ENCODE results near the gene SPINK8. TPM values are rescaled to one million over a fixed set of nuclear protein-coding genes. Genes with fewer than 3 reads are reported as not detected.

Gene SPINK8
- total RNA-seq, 1 experiment from 2014 or later: not detected

DNA sequence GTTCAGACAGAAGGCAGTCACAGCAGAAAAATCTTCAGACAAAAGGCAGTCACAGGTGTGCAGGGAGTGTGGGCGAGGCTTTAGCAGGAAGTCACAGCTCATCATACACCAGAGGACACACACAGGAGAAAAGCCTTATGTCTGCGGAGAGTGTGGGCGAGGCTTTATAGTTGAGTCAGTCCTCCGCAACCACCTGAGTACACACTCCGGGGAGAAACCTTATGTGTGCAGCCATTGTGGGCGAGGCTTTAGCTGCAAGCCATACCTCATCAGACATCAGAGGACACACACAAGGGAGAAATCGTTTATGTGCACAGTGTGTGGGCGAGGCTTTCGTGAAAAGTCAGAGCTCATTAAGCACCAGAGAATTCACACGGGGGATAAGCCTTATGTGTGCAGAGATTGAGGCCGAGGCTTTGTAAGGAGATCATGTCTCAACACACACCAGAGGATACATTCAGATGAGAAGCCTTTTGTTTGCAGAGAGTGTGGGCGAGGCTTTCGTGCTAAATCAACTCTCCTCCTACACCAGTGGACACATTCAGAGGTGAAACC lies 65.0 kb downstream of the SPINK8 start:
- ATAC-seq: peak; percentile 98
- Histone ChIP-seq H3K36me3 (ENCODE audit: low read depth, low read length) (peaks cover 8% of the 10 kb centered on the region; the same call in 1 of the 2 replicates), H3K4me3 (ENCODE audit: low read length) (peak overlapping the region; percentile 47), H4K20me1 (ENCODE audit: low read length) (no peaks in the 10 kb centered on the region), H3K9me2 (replicated peaks; ENCODE audit: low read length) (no peaks in the 10 kb centered on the region), H3F3A (ENCODE audit: low read length, unreplicated experiment) (peaks cover 11% of the 10 kb centered on the region), H3K9ac (ENCODE audit: low read length) (peak overlapping the region; percentile 63), H3K4me1 (ENCODE audit: insufficient read depth, low read length) (peaks cover 28% of the 10 kb centered on the region), H3K79me2 (ENCODE audit: low read length) (no peaks in the 10 kb centered on the region), H3K27ac (ENCODE audit: low read length) (peak overlapping the region; percentile 93), H3K4me2 (ENCODE audit: low read length) (peak overlapping the region; percentile 84), H2AFZ (ENCODE audit: low read length) (peak overlapping the region; percentile 63), H3K9me3 (ENCODE audit: low read length) (no peaks in the 10 kb centered on the region), H3K27me3 (ENCODE audit: low read length) (no peaks in the 10 kb centered on the region)
- TF ChIP-seq, protein P1, sequence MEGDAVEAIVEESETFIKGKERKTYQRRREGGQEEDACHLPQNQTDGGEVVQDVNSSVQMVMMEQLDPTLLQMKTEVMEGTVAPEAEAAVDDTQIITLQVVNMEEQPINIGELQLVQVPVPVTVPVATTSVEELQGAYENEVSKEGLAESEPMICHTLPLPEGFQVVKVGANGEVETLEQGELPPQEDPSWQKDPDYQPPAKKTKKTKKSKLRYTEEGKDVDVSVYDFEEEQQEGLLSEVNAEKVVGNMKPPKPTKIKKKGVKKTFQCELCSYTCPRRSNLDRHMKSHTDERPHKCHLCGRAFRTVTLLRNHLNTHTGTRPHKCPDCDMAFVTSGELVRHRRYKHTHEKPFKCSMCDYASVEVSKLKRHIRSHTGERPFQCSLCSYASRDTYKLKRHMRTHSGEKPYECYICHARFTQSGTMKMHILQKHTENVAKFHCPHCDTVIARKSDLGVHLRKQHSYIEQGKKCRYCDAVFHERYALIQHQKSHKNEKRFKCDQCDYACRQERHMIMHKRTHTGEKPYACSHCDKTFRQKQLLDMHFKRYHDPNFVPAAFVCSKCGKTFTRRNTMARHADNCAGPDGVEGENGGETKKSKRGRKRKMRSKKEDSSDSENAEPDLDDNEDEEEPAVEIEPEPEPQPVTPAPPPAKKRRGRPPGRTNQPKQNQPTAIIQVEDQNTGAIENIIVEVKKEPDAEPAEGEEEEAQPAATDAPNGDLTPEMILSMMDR (conservative IDR thresholded peaks at IDR 0.05; ENCODE audit: low read depth, low read length): no peak
- TF ChIP-seq EZH2 (IDR thresholded peaks at IDR 0.05; ENCODE audit: low read length, unreplicated experiment) (no peak), EZH2phosphoT487 (IDR thresholded peaks at IDR 0.05; ENCODE audit: borderline replicate concordance, low read length) (no peak)
- intact Hi-C loops (cut with micrococcal nuclease): loop anchor here (1.0 to 2.0 kb wide), 3 partner anchors 28 to 74 kb away; partner anchors contain the start of gene ZNF589
- POLR2A ChIA-PET (ENCODE audit: unreplicated experiment): interaction anchor here (0.5 to 1.3 kb wide), 4 partner anchors 28 to 171 kb away, joined by 3 to 6 read pairs (median 3); partner anchors contain the start of genes CCDC51 and ZNF589
- DNase-seq: peak; percentile 97
- CTCF ChIA-PET: interaction anchor here (0.5 to 2.7 kb wide), 8 partner anchors 14 to 289 kb away, joined by 3 to 40 read pairs (median 3); no protein-coding TSS in a partner anchor
- BruUV-seq (replicated peaks): TSS peak; percentile 28

DNA sequence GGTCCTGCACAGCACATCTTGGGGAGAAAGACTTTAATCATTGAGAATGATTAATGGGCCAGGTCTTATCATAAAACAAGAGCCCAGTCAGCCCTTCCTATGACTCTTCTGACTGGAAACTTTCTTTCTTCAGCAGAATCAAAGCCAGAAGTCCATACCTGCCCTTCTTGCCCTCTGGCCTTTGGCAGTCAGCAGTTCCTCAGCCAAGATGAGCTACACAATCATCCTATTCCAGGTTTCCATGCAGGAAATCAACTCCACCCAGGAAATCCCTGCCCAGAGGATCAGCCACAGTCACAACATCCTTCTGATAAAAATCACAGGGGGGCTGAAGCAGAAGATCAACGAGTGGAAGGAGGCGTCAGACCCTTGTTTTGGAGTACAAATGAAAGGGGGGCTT lies 65.7 kb downstream of the SPINK8 start:
- intact Hi-C loops (cut with micrococcal nuclease): loop anchor here (1.0 to 2.0 kb wide), 3 partner anchors 27 to 73 kb away; partner anchors contain the start of gene ZNF589
- H3K79me2 ChIP-seq (ENCODE audit: low read length): no peaks in the 10 kb centered on the region
- H3K27me3 ChIP-seq (ENCODE audit: low read length): no peaks in the 10 kb centered on the region
- DNase-seq (peak; percentile 21), ATAC-seq (peak; percentile 8)
- H4K20me1 ChIP-seq (ENCODE audit: low read length): no peaks in the 10 kb centered on the region
- H3K27ac ChIP-seq (ENCODE audit: low read length): peak overlapping the region; percentile 93
- no peaks in the 10 kb centered on the region for H3K9me2 ChIP-seq (replicated peaks; ENCODE audit: low read length)
- peak overlapping the region; percentile 47 for H3K4me3 ChIP-seq (ENCODE audit: low read length)
- TSS peak; percentile 77 for BruUV-seq (replicated peaks)
- H3K9me3 ChIP-seq (ENCODE audit: low read length): no peaks in the 10 kb centered on the region
- no peak for TF ChIP-seq EZH2 (IDR thresholded peaks at IDR 0.05; ENCODE audit: low read length, unreplicated experiment)
- TF ChIP-seq EZH2phosphoT487 (IDR thresholded peaks at IDR 0.05; ENCODE audit: borderline replicate concordance, low read length): no peak
- TF ChIP-seq, protein P1 (conservative IDR thresholded peaks at IDR 0.05; ENCODE audit: low read depth, low read length): no peak
- ChIA-PET CTCF (interaction anchor here (0.6 to 2.7 kb wide), 6 partner anchors 25 to 290 kb away, joined by 3 to 40 read pairs (median 4); no protein-coding TSS in a partner anchor), POLR2A (ENCODE audit: unreplicated experiment) (interaction anchor here (1.3 kb wide), 1 partner anchor 27 kb away, joined by 6 read pairs; the partner anchor contains the start of gene ZNF589)
- peak overlapping the region; percentile 42; the same call in 1 of the 2 replicates for H2AFZ ChIP-seq (ENCODE audit: low read length)
- H3K4me2 ChIP-seq (ENCODE audit: low read length): peak overlapping the region; percentile 84
- peaks cover 8% of the 10 kb centered on the region; the same call in 1 of the 2 replicates for H3K36me3 ChIP-seq (ENCODE audit: low read depth, low read length)
- peaks cover 11% of the 10 kb centered on the region for H3F3A ChIP-seq (ENCODE audit: low read length, unreplicated experiment)
- H3K9ac ChIP-seq (ENCODE audit: low read length): peak overlapping the region; percentile 63
- peaks cover 28% of the 10 kb centered on the region for H3K4me1 ChIP-seq (ENCODE audit: insufficient read depth, low read length)

DNA sequence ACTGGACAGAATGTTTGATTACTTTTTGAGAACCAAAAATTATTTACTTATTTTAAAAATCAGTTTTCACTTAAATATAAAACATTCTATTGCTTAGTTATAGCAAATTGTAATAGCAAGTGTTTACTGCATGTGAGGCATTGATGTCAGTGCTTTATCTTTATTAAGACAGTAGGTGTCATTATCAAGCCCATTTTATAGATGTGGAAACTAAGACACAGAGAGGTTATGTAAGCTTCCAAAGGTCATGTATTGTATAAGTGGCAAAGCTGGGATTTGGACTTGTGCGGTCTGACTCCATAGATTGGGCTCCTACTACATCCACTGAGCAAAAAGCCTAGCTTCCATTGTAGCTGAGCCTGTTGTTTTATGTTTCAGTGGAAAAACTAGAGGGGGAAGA lies 74.9 kb downstream of the SPINK8 start:
- peaks cover 8% of the 10 kb centered on the region; the same call in 1 of the 2 replicates for H3K79me2 ChIP-seq (ENCODE audit: low read length)
- ChIA-PET CTCF (no interaction called here), POLR2A (ENCODE audit: unreplicated experiment) (no interaction called here)
- H2AFZ ChIP-seq (ENCODE audit: low read length): no peak overlapping the region
- H3F3A ChIP-seq (ENCODE audit: low read length, unreplicated experiment): no peaks in the 10 kb centered on the region
- H3K4me3 ChIP-seq (ENCODE audit: low read length): no peak overlapping the region
- intact Hi-C loops (cut with micrococcal nuclease): no loop called here
- no peak for ATAC-seq
- H3K4me2 ChIP-seq (ENCODE audit: low read length): no peak overlapping the region
- no TSS peak for BruUV-seq (replicated peaks)
- H3K9me2 ChIP-seq (replicated peaks; ENCODE audit: low read length): no peaks in the 10 kb centered on the region
- no peak overlapping the region for H3K9ac ChIP-seq (ENCODE audit: low read length)
- no peaks in the 10 kb centered on the region for H4K20me1 ChIP-seq (ENCODE audit: low read length)
- no peaks in the 10 kb centered on the region for H3K9me3 ChIP-seq (ENCODE audit: low read length)
- peaks cover 28% of the 10 kb centered on the region for H3K36me3 ChIP-seq (ENCODE audit: low read depth, low read length)
- H3K4me1 ChIP-seq (ENCODE audit: insufficient read depth, low read length): no peaks in the 10 kb centered on the region
- no peak overlapping the region for H3K27ac ChIP-seq (ENCODE audit: low read length)
- no peak for DNase-seq
- TF ChIP-seq EZH2phosphoT487 (IDR thresholded peaks at IDR 0.05; ENCODE audit: borderline replicate concordance, low read length) (no peak), EZH2 (IDR thresholded peaks at IDR 0.05; ENCODE audit: low read length, unreplicated experiment) (no peak)
- TF ChIP-seq, protein P1 (conservative IDR thresholded peaks at IDR 0.05; ENCODE audit: low read depth, low read length): no peak
- H3K27me3 ChIP-seq (ENCODE audit: low read length): no peaks in the 10 kb centered on the region
